NCI-H1436 treated with DMSO at 0.1 percent for 48 hours (cell line): ENCODE data around the gene SEC24D.

Source experiments
- DNase-seq: peaks from one replicate; lab custom pipeline; 2025; lab: John Stamatoyannopoulos, UW

The SEC24D gene

DNA sequence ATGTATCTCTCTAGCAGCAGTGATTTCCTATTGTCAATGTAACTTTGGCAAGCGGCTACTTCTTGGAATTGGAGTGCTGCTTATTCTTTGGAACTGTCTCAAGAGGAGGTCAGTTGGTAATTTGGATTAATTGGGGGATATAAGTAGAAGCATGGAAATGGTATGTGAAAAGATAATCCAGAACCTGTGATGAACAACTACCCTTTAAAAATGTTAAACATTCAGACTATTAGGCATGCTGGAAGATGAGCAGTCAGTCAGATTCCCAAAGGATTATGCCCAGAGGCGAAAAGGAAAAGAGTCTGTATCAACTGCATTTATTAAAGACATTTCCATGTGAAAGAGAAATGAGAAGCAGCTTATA, 62.5 kb downstream of the SEC24D start:
- no peak for DNase-seq

DNA sequence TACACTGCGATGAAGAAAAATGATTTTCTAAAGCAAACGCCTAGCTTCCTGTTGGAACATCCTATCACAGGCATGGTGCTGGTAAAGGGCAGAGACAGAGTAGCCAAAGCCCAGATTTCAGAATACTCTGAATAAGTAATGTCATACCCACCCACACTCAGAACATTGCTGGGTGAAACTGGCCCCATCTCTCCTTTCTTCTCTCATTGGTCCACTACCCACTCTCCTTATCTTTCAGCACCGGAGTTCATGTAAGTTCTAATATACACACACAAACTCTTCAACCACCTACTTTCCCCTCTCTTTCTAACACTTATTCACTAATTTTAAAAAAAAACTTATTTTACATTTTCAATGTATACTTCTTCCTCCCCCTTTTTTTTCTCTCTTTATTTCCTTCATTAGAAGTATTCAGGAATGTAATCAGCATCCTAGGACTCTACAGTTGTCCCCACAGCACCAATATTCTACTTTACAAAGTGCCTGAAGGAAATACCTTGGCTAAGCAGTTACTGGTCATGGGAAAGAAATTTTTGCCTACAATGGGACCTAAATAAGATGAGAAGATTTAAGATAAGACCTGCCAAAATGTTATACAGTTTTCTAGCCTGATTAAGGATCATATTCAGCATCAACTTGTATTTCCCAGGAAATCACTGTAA, 63.0 kb downstream of the SEC24D start:
- no peak for DNase-seq

DNA sequence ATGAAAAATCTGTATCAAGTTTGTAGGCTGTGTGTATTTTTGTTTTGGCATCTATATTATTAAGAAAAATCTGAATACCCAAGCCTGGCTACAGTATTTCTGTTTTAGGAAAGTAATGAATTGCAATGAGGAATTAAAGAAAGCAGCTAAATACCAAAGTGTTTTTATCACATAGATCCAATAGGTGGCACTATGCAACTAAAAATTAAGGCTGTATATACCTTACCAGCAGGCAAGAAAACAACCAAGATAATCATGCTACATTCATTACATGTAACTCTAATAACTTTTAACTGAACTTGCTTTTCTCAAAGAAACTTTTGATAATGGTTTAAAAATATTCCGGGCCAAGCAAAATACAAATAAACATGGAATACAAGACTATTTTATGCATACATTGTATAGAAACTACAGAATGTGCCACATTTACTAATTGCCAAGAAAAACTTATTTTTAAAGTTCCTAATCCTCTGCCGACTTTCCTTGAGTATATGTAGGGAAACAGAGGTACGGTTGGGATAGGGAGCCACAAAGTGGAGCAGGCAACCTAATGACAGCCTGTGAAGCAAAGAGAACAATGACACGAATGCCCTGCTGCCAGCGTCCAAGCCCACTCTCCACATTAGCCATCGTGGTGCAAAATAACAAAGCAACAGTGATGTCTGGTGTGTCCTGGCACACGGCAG, 63.7 kb downstream of the SEC24D start:
- peak; percentile 17 for DNase-seq

DNA sequence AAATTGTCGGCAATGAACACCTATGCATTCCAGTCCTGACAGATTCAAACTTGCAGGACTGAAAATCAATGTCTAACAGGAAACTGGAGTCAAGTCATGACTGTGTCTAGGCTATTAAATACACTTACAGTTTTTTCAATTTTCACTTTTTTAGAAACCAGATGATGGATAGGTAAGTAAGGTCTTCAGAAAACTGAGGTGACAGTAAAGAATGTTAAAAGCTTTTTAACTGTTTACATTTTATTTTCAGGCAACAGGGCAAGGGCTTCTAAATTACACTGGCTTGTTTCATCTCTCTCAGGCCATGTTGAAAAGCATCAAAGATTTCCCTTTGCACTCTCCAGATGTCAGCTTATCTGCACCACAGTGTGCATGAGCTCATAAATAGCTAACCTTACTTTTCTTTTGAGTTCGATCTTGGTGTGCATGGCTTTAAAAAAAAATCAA, 65.2 kb downstream of the SEC24D start:
- DNase-seq, result no peak

DNA sequence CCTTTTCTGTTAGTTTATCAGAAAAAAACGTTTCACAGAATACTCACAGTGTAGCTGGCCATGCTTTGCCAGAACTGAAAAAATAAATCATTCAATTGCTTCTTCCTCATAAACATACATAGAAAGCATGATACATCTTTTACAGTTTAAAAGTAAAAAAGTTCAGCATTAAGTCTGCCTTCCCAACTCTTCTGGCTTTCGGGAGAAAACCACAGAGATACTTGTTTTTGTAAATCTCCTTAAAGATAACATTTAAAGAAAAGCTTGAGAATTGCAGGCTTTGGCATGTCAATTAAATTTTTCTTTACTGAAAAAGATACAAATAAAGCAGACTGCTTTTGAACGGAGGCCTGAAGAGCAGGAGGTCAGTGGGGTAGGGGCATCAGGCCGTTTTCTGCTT, 66.8 kb downstream of the SEC24D start:
- no peak for DNase-seq

DNA sequence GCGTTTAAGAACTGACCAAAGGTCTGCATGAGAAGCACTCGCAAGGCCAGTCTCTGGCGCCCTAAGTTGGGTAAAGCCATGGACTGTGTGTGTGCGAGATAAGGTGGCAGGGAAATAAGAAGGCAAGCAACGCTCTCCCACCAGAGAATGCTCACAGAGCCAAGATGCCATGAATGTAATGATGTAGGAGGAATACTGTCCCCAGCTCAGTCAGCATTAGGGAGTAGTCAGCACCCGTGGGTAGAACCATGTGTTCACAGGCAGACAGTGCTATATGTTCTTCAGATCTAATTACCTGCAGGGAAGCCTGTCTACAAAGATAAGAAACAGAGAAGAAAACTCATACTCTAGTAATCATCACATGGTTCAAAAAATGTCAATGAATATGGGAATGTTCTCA, 68.8 kb downstream of the SEC24D start:
- DNase-seq, result no peak

DNA sequence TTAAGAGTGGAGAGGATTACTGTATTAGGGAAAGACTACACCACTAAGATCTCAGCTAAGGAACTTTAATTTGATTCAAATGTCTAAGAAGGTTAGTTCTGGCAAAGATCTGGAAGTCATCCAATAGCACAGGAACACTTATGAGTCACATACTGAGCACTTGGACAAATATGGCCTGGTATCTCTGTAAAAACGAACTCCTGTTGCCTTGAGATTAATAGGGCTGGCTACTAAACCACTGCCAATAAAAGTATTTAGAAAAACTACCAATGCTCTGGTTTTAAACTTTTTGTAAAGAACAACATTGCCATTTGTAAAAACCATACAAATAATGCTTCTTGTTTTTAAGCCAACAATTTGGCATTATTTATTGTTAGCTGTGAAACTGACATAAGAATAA, 70.5 kb downstream of the SEC24D start:
- DNase-seq, result no peak

DNA sequence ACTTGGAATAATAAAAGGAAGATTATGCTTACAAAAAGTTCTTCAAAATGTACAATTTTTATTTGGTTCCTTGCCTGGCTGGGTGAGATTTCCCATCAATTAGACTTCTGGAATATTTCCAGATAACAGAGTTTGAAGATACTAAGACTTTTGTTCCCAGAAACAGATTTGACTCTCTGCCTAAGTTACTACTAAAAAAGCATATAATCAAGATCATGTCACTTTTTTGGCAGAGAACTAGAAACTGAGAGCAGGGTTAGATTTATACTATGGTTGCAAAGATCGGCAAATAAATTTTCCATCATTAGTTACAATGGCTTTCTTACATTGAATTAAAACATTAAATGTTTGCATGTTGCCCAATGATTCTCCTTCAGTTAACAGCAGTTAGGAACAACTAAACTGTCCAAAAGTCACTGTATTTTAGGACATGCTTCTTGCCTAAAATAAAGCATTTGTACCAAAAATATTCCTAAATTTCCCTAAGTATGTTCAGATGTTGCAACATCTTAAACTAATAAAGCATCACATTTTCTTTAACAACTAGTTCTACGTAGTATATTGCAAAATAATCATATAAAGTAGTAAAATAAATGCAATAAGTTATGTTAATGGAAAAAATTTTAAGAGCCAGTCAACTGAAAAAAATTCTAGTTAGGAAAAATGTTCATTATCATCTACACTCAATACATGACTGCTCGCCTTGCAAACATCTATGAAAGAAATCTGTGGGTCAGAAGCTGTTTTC, 73.0 kb downstream of the SEC24D start:
- no peak for DNase-seq

DNA sequence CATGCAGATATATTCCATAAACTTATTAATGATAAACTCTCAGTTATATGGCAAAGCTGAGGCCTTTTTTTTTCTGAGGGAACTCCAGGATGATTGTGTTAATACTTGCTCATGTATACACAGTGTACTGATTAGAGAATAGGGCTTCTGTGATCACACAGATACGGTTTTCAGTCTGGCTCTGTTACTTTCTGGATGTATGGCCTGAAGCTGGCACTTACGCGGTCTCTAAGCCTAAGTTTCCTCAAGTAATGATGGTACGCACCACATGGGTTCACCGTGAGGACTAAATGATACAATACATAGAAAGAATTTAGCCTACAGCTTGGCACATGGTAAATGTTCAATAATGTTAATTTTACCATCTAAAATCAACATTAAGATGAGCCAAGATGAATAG, 73.8 kb downstream of the SEC24D start:
- DNase-seq, result no peak

DNA sequence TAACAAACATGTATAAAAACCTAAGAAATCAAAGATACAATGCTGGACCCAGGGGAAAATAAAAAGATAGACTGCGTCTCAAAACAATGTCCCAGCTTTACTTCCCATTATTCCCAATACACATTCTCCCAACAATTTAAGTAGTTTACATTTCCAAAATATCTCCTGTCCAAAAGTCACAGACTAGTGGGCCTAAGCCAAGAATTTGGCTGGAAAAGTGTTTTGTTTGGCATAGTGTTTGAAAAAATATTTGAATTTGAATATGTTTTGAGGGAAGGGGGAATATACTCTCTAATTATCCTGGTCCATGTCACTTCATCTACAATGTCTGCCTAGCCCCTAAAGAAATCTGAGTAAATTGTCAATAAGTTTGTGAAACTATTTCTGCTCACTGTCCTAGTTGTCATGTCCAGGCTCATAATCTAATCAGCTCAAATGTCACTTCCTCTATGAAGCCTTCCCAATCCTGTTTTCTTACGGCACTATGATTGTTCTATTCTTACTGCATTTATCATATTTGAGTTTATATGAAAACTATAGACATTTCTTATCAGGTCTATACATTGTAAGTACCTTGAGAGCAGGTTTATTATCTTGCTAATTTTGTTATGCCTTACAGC, 74.4 kb downstream of the SEC24D start:
- no peak for DNase-seq

DNA sequence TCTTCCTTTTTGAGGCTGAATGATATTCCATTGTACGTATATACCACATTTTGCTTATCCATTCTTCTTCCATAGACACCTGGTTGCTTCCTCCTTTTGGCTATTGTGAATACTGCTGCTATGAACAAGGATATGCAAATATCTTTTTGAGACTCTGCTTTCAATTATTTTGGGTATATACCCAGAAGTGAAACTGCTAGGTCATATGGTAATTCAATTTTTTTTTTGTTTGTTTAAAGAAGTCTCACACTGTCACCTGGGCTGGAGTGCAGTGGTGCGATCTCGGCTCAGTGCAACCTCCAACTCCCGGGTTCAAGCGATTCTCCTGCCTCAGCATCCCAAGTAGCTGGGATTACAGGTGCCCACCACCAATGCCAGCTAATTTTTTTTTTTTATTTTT, 75.4 kb downstream of the SEC24D start:
- no peak for DNase-seq

DNA sequence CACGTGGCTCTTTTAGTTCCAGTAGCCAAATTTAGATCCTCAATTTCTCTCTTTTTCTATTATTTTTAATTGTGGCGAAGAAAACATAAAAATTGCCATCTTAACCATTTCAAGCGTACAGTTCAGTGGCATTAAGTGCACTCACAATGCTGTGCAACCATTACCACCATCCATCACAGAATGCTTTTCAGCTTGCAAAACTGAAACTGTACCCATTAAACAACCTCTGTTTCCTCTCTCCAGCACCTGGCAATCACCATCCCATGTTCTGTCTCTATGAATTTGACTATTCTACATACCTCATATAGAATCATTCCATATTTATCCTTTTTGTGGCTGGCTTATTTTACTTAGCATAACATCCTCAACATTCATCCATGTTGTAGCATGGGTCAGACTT, 75.8 kb downstream of the SEC24D start:
- DNase-seq, result no peak

DNA sequence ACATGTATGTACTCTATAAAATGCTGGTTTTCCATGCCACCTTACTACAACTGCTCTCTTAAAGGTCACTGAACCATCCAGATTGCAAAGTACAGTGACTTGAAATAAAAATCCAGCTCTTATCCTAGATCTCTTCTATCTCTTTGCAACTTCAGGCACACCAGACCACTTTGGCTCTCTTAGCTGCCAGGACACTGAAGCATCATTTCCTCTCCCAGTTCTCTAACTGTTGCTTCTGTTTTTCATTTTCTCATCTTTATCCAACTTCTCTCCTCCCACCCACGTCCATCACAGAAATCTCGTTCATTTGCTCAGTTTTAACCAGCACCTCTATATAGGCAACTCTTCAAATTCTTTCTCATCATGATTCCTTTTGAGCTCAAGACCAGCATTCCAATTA, 76.4 kb downstream of the SEC24D start:
- no peak for DNase-seq

DNA sequence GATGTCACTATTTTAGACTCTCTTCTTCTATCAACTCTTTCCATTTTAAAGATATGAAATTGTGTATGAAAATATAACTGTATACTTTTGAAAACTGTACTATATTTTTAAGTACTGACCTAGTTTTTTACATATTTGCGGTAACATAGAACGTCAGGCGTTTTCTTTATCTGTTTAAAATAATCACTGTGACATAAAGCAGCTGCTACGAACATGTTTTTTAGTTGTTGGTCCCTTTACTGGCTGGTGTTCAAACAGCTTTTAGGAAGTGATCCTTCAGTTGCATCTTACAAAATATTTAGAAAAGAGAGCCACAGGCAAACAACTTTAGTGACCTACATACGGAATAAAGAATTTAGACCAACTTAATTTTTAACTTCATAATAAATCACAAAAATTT, 77.6 kb downstream of the SEC24D start:
- DNase-seq, result no peak

DNA sequence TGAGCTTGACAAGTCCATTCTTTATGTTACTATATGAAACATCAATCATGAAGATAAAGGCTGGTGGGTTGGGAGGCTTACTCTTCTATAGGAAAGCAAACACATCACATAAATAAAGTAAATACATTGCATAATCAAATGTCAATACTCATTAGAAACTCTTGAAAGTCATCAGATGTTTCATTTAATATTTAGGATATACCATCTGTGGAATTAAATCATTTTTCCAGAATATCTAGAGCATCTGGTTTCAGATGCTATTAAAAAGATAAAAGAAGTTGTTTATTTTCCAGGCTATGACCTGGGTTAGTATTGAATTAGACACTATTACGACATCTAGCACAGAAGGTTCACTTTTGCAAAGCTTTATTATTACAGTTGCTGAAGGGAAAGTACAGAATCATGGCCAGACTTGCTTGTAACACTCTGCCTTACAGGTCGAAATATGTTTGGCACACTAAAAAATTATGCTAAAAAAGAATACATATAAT, 78.1 kb downstream of the SEC24D start:
- no peak for DNase-seq

DNA sequence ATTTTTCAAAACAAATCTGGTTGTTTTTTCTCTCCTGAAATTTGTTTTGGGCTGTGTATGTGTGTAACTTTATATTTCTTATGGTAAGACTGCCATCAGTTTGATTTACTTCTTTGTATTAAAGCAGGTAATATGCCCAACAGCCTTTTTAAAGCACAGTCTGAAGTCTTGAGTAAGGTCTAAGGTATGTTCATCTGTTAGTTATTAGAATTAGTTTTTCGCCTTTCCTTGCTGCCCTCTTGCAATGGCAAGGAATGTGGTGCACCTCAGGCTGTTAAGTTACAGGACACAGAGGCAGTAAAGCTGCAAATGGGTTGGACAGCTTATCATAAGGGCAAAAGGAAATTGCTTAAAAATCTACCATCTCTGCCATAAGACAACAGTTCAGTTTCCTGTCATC, 79.0 kb downstream of the SEC24D start:
- no peak for DNase-seq

DNA sequence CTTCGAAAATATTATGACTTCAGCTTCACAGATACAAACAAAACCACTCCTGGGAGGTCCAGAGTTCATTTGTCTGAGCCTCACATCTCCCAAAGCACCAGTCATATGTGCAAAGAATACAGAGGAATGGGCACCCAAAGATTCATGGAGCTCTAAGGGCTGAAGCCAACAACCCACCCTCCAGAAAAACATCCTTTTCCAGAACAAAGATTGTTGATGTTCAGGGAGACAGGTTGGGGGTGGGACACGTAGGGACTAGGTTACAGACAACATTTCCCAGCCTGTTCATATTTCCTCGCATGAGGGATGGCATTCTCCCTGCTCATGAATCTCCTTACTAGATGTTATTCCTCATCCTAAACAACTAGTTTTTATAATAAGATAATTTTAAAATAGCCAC, 79.5 kb downstream of the SEC24D start:
- DNase-seq, result no peak

DNA sequence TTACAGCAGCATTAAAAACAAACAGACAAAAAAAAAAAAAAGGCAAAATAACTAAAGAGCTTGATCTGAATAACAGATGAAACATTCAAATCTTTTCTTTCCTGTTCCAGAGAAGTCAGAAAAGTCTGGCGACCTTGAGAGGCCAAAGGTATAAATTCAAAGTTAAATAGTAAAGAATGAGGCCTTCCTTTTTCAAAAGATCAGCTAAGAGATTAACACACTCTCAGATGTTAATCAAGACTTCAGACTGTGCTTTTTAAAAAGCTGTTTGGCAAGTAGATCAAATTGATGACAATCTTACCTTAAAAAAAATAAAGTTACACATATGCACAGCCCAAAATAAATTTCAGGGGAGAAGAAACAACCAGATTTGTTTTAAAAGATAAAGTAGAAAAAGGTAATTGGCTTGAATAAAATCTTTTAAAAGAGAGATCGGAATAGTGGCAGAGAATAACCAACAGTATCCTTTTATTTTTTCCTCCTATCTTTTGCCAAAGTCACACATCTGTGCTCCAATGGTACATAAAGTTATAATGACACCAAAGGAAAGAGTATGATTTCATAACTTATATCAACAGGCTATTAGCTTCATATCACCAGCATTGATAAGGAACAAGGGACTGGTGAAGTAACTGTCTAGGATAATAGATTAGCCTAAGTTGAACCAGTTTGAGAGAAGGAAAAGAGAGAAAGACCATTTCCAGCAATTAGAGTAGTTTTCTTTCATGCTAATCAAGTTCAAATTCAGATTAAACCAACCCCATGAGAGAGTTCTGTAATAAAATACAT, 80.3 kb downstream of the SEC24D start:
- no peak for DNase-seq

DNA sequence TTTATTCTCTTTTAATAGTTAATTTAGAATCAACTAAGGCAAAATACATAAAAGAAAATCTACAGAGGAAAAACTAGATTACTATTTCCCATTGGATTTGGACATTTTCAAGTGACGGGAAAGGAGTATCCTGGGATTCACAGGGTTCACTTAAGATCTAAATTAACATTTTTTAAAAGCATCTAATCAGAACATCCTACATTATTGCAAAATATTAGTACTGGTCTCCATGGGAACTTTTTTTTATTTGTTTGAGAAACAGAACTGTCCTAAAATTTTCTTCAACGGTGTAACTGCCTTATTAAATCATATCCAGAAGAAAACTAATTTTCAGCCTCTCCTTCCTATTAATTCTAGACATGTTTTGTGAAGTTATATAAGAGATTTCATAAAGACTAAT, 81.0 kb downstream of the SEC24D start:
- DNase-seq, result no peak

DNA sequence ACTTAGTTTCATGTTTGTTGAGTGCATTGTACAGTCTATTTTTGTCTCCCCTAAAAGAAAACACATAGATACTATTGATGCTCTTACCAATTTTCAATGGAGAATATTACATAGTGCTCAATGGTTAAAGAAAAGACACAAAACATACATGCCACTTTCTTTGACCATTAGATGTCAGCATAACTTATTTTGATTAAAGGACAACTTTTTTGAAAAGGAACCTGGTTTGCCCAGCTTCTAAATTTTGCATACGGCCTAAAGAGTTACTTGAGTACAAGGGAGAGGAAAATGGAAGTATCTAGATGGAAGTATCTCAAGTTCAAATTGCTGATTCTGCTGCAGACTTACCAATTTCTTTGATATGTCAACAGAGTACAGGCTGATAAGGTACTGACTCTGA, 82.2 kb downstream of the SEC24D start:
- DNase-seq, result no peak

DNA sequence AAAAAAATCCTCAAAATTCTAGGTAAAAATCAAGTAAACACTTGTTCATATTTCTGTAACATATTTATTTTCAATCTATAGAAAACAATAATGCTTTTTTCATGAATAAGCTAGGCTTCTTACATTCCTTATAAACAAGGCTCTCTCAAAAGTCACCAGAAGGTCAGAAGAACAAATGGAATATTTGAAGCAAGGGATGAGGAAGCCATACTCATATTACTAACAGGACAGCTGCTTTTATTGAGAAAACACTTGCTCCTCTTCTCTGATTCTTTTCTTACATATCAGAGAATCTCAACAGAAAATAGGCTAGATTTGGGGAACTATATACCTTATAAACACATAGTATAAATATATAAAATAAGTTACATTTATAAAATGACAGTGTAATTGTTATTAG, 82.8 kb downstream of the SEC24D start:
- no peak for DNase-seq

DNA sequence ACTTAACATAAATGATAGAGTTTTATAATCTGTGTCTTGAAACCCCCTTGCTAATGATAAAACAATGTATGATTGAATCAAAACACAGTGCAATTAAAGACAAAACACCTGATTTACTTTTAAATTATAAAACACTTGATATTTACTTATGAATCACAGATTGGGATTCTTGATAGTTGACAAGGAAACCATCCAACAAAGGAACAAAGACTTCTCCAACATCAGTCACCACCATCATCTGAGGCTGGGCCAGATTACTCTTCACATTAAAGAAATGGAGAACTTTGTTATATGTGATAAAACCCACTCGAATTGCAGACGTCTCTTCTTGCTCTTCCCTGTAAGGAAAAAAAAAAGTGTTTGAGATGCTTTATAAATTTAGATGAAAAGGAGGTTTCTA, 83.4 kb downstream of the SEC24D start:
- DNase-seq, result no peak
